GM21619 (cell line): Measurements from ENCODE around the gene MKKS.

Source experiments
- ATAC-seq: cut with Tn5 transposase; IDR thresholded peaks from one replicate; pipeline ENCODE4 v1.9.1; 2021; ENCODE audit not compliant: unreplicated experiment

MKKS gene

GRCh38 chr20:10433623-10434466 is at the start of gene MKKS:
Gene MKKS, minus strand, starts transcription at chr20:10434222. Its CDS starts 20,708 bp downstream, at chr20:10413514.
- peak; percentile 45 for ATAC-seq

GRCh38 chr20:10483691-10484090 is 49.7 kb upstream of the MKKS start:
- ATAC-seq: no peak

- no peak for ATAC-seq
Measured at GRCh38 chr20:10481676-10482075, 47.7 kb upstream of the MKKS start.

- ATAC-seq: no peak
Measured at GRCh38 chr20:10478930-10479329, 44.9 kb upstream of the MKKS start.

GRCh38 chr20:10478205-10478604 is 44.2 kb upstream of the MKKS start:
- ATAC-seq: peak; percentile 68

- peak; percentile 75 for ATAC-seq
Measured at GRCh38 chr20:10476319-10476724, 42.3 kb upstream of the MKKS start.

- ATAC-seq: no peak
Measured at GRCh38 chr20:10475225-10475624, 41.2 kb upstream of the MKKS start.

GRCh38 chr20:10474606-10475184 is 40.7 kb upstream of the MKKS start:
- no peak for ATAC-seq

- ATAC-seq: no peak
Measured at GRCh38 chr20:10472871-10473270, 38.8 kb upstream of the MKKS start.

- ATAC-seq: no peak
Measured at GRCh38 chr20:10470276-10470675, 36.3 kb upstream of the MKKS start.

- ATAC-seq: no peak
Measured at GRCh38 chr20:10469599-10469998, 35.6 kb upstream of the MKKS start.

- no peak for ATAC-seq
Measured at GRCh38 chr20:10469056-10469455, 35.0 kb upstream of the MKKS start.

- ATAC-seq: no peak
Measured at GRCh38 chr20:10468340-10468845, 34.4 kb upstream of the MKKS start.

- ATAC-seq: no peak
Measured at GRCh38 chr20:10467681-10468339, 33.8 kb upstream of the MKKS start.

GRCh38 chr20:10466855-10467254 is 32.8 kb upstream of the MKKS start:
- ATAC-seq: no peak

- ATAC-seq: no peak
Measured at GRCh38 chr20:10466325-10466724, 32.3 kb upstream of the MKKS start.

- ATAC-seq: no peak
Measured at GRCh38 chr20:10465135-10465534, 31.1 kb upstream of the MKKS start.

GRCh38 chr20:10463622-10464021 is 29.6 kb upstream of the MKKS start:
- ATAC-seq: no peak

- no peak for ATAC-seq
Measured at GRCh38 chr20:10462516-10462915, 28.5 kb upstream of the MKKS start.

- ATAC-seq: no peak
Measured at GRCh38 chr20:10461495-10461894, 27.5 kb upstream of the MKKS start.

GRCh38 chr20:10454151-10454750 is 20.2 kb upstream of the MKKS start:
- ATAC-seq: no peak
